Spleen (tissue), 11 donors: ENCODE measurements around the gene CLDN18. TPM values are rescaled to one million over a fixed set of nuclear protein-coding genes. Genes with fewer than 3 reads are reported as not detected.

Experiments used
- DNase-seq: peaks from one replicate; pipeline ENCODE4 v3.0.0-alpha.2; 2020
- H3K27ac ChIP-seq, 8 donors: fragments of 200-600 bp; sonication (generic) in 7 of 8; 1 replicate in 4 of 8; 2 replicates in 4 of 8; pipeline versions ENCODE4 v1.5.0 to v1.8.0; 2016 to 2021; ENCODE audit warnings: inconsistent platforms in 4 of 8, mild to moderate bottlenecking in 4 of 8, moderate library complexity in 1 of 8
- H3K27me3 ChIP-seq, 7 donors: fragments of 200-600 bp; sonication (generic) in 6 of 7; replicated peaks in 1 of 7; 1 replicate in 4 of 7; 2 replicates in 3 of 7; pipeline versions ENCODE4 v1.5.0 to v1.8.0; 2016 to 2021; ENCODE audit warnings: inconsistent platforms in 3 of 7, mild to moderate bottlenecking in 1 of 7
- H3K36me3 ChIP-seq, 6 donors: fragments of 200-600 bp; sonication (generic) in 5 of 6; 1 replicate in 4 of 6; 2 replicates in 2 of 6; pipeline versions ENCODE4 v1.5.0 to v1.8.0; 2016 to 2021; ENCODE audit warnings: inconsistent platforms in 2 of 6
- H3K4me1 ChIP-seq, 6 donors: fragments of 200-600 bp; sonication (generic) in 5 of 6; 1 replicate in 3 of 6; 2 replicates in 3 of 6; pipeline versions ENCODE4 v1.5.0 to v1.8.0; 2016 to 2021; ENCODE audit warnings: inconsistent platforms in 3 of 6
- H3K4me3 ChIP-seq, 8 donors: fragments of 200-600 bp; sonication (generic) in 7 of 8; 1 replicate in 4 of 8; 2 replicates in 4 of 8; pipeline versions ENCODE4 v1.5.0 to v1.8.0; 2016 to 2021; ENCODE audit warnings: inconsistent platforms in 4 of 8, mild to moderate bottlenecking in 4 of 8, moderate library complexity in 2 of 8
- H3K9me3 ChIP-seq, 8 donors: fragments of 200-600 bp; sonication (generic) in 7 of 8; 1 replicate in 4 of 8; 2 replicates in 4 of 8; pipeline versions ENCODE4 v1.5.0 to v1.8.0; 2016 to 2021; ENCODE audit warnings: inconsistent platforms in 4 of 8
- CTCF ChIP-seq, 11 experiments: fragments of 200-600 bp in 7 of 11; fragments of 450-650 bp in 4 of 11; sonication (generic) in 4 of 11; IDR thresholded peaks in 8 of 11; conservative IDR thresholded peaks in 3 of 11; 1 replicate in 7 of 11; 2 replicates in 4 of 11; pipeline versions ENCODE4 v1.4.0 to v1.8.0; 2016 to 2021; ENCODE audit warnings: antibody characterized with exemption in 11 of 11, inconsistent platforms in 4 of 11, mild to moderate bottlenecking in 1 of 11
- POLR2A ChIP-seq, 3 donors: fragments of 450-650 bp; IDR thresholded peaks; one replicate each; pipeline ENCODE4 v1.5.1; 2017; ENCODE audit warnings: antibody characterized with exemption in 3 of 3, mild to moderate bottlenecking in 1 of 3
- POLR2AphosphoS5 ChIP-seq, 3 donors: sonication (generic); formaldehyde crosslinking; IDR thresholded peaks; one replicate each; pipeline ENCODE4 v1.5.1; 2017; ENCODE audit warnings: antibody characterized with exemption in 3 of 3
- WGBS, 5 donors: extraction: QIAGEN DNeasy Blood & Tissue Kit in 3 of 5; methylation state at CpG; one replicate each; pipeline versions ENCODE4 v1.1.5 to v1.1.7; 2013 to 2018; 5-methylcytosine and 5-hydroxymethylcytosine counted together
- intact Hi-C: fragments of 100-400 bp; cut with DNase I; formaldehyde crosslinking; loops from one replicate; pipeline ENCODE4 v1.15.0; 2023; ENCODE audit warnings: low total_unique reads
- polyA plus RNA-seq, 3 donors: library from polyadenylated mRNA; stranded (reverse); fragments of 200-250 nt; gene quantifications; one replicate each; pipeline ENCODE4 v1.2.1, GENCODE V29; 2013
- total RNA-seq, 7 donors: library from RNA; depleted of rRNA in 3 of 7; stranded (reverse); fragments of >200 nt in 3 of 7; fragmentation: NEBNext Ultra II Directional in 4 of 7; extraction: Animal tissue kit (Norgen Biotek cat#: 25700) in 4 of 7; gene quantifications; one replicate each; pipeline versions ENCODE4 v1.1.0 to v1.2.1, GENCODE V29; 2016 to 2021
- donor health status: healthy with polysubstance abuse.
- donor health status: DM: no; HTN: no; CAD: no; lungs with moderate emphysema.
- donor health status: DM: no; HTN: no; CAD: no.
- donor health status: Bipolar disorder and iron deficiency.
- donor health status: healthy.
- donor health status: DM: no; HTN: no; CAD: no.
- donor health status: DM: yes; HTN: yes; CAD: no.

The CLDN18 gene
- total and polyA plus RNA-seq, 10 donors = not detected

GRCh38 chr3:138043266-138044029 lies 33.5 kb downstream of the CLDN18 start:
- intact Hi-C loops = no loop called here
- peaks cover 0 to 7% (median 0%) of the 10 kb centered on the region in 6 donors for H3K36me3 ChIP-seq
- H3K4me1 ChIP-seq = no peaks in the 10 kb centered on the region
- no peak for TF ChIP-seq POLR2A (IDR thresholded peaks at IDR 0.05)
- TF ChIP-seq POLR2AphosphoS5 (IDR thresholded peaks at IDR 0.05) = no peak
- TF ChIP-seq CTCF (IDR thresholded peaks at IDR 0.05 in 8 of 11, conservative IDR thresholded peaks at IDR 0.05 in 3 of 11) = no peak
- no peak overlapping the region for H3K27ac ChIP-seq
- no peaks in the 10 kb centered on the region for H3K9me3 ChIP-seq
- no peaks in the 10 kb centered on the region for H3K27me3 ChIP-seq
- H3K4me3 ChIP-seq = no peak overlapping the region
- DNase-seq = no peak
- WGBS, 5 donors = 87 to 93% (median 90%) methylated on average over 3 of the region's 3 CpGs

- Histone ChIP-seq H3K27me3 (no peaks in the 10 kb centered on the region), H3K4me3 (no peak overlapping the region), H3K36me3 (peaks cover 0 to 20% (median 0%) of the 10 kb centered on the region in 6 donors), H3K9me3 (no peaks in the 10 kb centered on the region), H3K27ac (no peak overlapping the region), H3K4me1 (no peaks in the 10 kb centered on the region)
- WGBS, 5 donors = 87 to 90% (median 89%) methylated on average over 3 of the region's 3 CpGs
- intact Hi-C loops = no loop called here
- no peak for TF ChIP-seq CTCF (IDR thresholded peaks at IDR 0.05 in 8 of 11, conservative IDR thresholded peaks at IDR 0.05 in 3 of 11)
- TF ChIP-seq POLR2A (IDR thresholded peaks at IDR 0.05) = no peak
- no peak for DNase-seq
Measured at GRCh38 chr3:138046085-138046484, 36.1 kb downstream of the CLDN18 start.

- 25 to 91% (median 40%) methylated on average over 3 of the region's 3 CpGs for WGBS, 5 donors
- no peak overlapping the region for H3K27ac ChIP-seq
- no peak for DNase-seq
- intact Hi-C loops = no loop called here
- no peak overlapping the region for H3K4me3 ChIP-seq
- H3K27me3 ChIP-seq = no peaks in the 10 kb centered on the region
- no peaks in the 10 kb centered on the region for H3K4me1 ChIP-seq
- H3K9me3 ChIP-seq = no peaks in the 10 kb centered on the region
- no peak for TF ChIP-seq POLR2AphosphoS5 (IDR thresholded peaks at IDR 0.05)
- no peak for TF ChIP-seq POLR2A (IDR thresholded peaks at IDR 0.05)
- TF ChIP-seq CTCF (IDR thresholded peaks at IDR 0.05 in 8 of 11, conservative IDR thresholded peaks at IDR 0.05 in 3 of 11) = no peak
- peaks cover 0 to 25% (median 0%) of the 10 kb centered on the region in 6 donors for H3K36me3 ChIP-seq
Measured at GRCh38 chr3:138046955-138047354, 37.0 kb downstream of the CLDN18 start.

- no peaks in the 10 kb centered on the region for H3K9me3 ChIP-seq
- no peak for TF ChIP-seq CTCF (IDR thresholded peaks at IDR 0.05 in 8 of 11, conservative IDR thresholded peaks at IDR 0.05 in 3 of 11)
- no peak for TF ChIP-seq POLR2A (IDR thresholded peaks at IDR 0.05)
- no peak for TF ChIP-seq POLR2AphosphoS5 (IDR thresholded peaks at IDR 0.05)
Measured at GRCh38 chr3:138047596-138048158, 37.7 kb downstream of the CLDN18 start.

More at GRCh38 chr3:138047596-138048158, 37.7 kb downstream of the CLDN18 start:
- DNase-seq = no peak
- Histone ChIP-seq H3K4me1 (no peaks in the 10 kb centered on the region), H3K27ac (no peak overlapping the region), H3K4me3 (no peak overlapping the region), H3K27me3 (no peaks in the 10 kb centered on the region), H3K36me3 (peaks cover 0 to 31% (median 0%) of the 10 kb centered on the region in 6 donors)
- whole genome bisulfite sequencing, 5 donors = 77 to 88% (median 79%) methylated on average over 5 of the region's 5 CpGs
- intact Hi-C loops = no loop called here
